RPMI8226 (cell line): ENCODE data around the gene FGFBP2.
"Not testable (repeated sequence)": the region's sequence is repeated elsewhere in the genome, so short reads cannot be mapped to it uniquely, and the experiment has no call there.

ENCODE experiments used
- DNase-seq: peaks from one replicate; pipeline ENCODE4 v3.0.0-alpha.2; 2015

Gene FGFBP2

DNA sequence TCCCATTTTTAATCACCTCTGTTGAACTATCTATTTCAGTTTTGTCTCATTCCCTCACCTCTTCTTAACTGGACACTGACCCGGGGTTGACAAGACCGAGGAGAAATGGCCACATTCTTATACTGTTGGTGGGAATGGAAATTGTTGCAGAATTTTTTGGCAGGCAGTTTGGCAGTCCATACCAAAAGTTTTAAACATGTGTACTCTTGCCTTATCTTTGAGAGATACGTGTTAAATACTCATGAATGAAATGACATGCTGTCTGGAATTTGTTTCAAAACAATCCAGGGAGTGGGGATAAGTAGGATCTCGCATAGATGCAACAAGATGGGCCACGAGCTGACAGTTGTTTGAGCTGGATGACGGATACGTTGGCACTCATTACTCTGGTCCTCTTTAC lies 36.5 kb downstream of the FGFBP2 start:
- DNase-seq, result no peak

- DNase-seq, result no peak
Observed at GRCh38 chr4:15925830-15926229, 37.1 kb downstream of the FGFBP2 start.

GRCh38 chr4:15921592-15921932 lies 41.4 kb downstream of the FGFBP2 start:
- DNase-seq, result no peak

DNA sequence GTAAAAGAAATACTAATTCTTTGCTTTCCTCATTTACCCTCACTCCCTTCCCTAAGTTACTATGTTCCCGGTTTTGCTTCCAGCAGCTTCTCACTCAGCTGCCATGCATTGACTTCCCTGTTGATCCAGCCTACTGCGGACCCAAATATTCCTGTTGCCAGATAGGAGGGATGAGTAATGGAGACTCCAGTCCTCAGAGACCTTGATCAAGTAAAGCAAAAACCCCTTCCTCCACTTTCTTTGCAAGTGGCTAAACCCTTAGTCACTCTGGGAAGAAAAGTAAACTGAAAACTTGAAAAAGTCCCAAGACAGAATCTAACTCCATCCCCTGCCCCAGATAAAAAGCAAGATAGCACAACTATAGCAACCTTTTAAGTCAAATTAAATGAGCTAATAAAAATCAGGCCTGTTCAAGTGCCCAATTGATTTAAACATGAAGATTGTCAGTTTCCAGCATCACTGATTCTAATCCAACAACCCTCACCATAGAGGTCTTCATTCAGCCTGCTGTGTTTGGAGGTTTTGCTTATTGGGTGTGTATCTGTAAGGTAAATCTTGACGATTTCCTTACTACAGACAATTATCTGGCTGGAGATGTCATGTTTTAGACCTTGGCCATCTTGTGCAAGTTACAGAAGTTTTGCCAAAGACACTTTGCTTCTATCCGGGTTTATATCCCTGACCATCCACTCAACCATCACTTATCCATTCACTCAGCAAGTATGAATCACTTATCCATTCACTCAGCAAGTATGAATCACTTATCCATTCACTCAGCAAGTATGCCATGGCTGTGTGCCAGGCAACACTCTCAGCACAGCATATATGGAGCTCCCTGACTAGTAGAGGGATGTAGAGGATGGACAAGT lies 42.0 kb downstream of the FGFBP2 start:
- no peak for DNase-seq

GRCh38 chr4:15918484-15919129 lies 44.4 kb downstream of the FGFBP2 start:
- DNase-seq, result no peak

GRCh38 chr4:15917297-15917696 lies 45.7 kb downstream of the FGFBP2 start:
- DNase-seq, result no peak

DNA sequence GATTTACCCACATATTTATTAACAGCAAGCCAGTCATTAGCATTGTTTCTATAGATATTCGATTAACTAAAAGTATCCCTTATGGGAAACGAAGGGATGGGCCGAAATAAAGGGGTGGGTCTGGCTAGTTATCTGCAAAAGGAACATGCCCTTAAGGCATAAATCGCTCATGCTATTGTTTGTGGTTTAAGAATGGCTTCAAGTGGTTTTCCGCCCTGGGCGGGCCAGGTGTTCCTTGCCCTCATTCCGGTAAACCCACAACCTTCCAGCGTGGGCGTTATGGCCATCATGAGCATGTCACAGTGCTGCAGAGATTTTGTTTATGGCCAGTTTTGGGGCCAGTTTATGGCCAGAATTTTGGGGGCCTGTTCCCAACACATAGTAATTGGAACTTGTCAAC lies 46.6 kb downstream of the FGFBP2 start:
- DNase-seq, result not testable (repeated sequence)

GRCh38 chr4:15914736-15915135 lies 48.2 kb downstream of the FGFBP2 start:
- DNase-seq, result no peak

DNA sequence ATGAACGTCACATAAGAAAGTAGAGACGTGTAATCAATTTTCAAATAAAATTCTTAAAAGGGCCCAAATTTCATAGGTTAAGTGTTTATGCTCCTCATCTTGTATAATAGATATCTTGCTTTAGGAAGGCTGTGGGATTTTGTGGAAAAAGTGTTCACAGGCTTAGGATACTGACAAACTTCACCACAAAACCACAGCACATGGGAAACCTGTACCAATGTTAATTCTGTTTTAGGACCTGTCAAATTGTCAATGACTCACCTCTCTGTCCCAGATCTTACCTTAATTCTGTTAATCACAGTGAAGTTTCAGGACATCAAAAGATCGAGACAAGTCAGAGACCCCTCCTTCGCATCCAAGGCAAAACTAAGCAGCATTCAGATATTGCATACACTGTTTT lies 48.7 kb downstream of the FGFBP2 start:
- DNase-seq, result no peak

DNA sequence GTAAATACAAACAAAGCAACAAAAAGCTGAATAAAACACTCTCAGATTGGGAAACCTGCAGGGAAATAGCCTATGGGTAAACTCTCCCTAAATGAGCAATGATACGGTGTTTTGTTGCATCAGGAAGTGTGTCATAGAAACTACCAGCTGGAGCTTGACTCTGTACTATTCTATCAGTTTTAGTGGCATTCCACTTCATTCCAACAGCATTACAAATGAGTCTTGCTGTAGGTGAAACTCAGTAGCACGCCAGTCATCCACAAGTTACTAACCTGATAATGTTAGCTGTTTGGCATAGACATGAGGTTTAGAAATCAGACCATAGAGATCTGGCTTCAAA lies 49.4 kb downstream of the FGFBP2 start:
- DNase-seq, result no peak

DNA sequence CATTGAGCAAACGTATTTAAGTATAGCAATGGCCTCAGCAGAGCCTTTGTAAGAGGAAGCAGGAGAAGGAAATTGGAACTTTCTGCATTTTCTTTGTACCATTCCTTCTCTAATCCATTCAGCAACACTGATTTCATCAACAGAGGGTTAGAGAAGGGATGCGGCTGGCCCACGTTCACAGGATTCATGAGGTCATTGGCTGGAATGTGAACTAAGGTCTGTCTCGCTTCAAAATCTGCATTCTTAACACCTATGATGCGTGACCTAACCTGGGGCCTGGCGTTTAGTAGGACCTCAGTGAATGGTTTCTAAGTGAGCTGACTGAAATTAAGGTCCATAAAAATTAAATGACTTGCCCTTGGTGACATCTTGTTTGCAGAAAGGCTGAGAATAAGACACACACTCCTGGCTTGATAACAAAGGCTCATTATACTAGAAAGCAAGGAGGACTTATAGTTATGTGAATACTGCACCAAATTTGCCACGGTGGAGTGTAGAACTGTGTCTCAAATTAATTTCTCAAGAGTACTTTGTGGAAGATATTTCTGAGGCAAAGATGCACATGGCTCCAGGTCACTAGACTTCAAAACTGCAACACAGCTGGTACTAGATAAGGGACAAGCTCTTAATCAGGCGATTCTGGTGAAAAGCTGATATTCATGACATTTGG lies 49.9 kb downstream of the FGFBP2 start:
- no peak for DNase-seq

DNA sequence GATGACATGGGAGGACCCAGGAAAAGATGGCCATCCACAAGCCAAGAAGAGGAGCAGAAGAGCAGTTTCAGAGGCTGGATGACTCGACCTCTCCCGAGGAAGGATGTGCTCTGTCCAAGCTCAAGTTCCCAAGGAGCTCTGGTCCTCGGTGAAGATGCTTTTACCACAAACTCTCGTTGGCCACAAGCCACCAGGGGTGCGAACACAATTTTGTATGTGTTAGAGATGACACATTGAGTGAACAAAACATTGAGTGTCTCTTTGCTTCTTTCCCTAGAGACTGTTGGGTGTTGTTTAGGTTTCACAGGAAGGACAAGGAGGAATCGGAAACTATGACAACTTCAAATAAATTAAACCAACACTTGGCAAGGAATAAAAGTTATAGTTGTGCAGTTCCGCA lies 50.7 kb downstream of the FGFBP2 start:
- DNase-seq, result no peak
